Tibial nerve (tissue), 3 donors: ENCODE data around the gene TSPAN32.

Experiments used
- CTCF ChIP-seq, 5 experiments: fragments of 200-600 bp in 3 of 5; fragments of 450-650 bp in 2 of 5; sonication (generic) in 3 of 5; IDR thresholded peaks; one replicate each; pipeline ENCODE4 v1.5.1; 2016 to 2019; ENCODE audit warnings: antibody characterized with exemption in 5 of 5, mild to moderate bottlenecking in 3 of 5, moderate library complexity in 2 of 5
- POLR2A ChIP-seq, 2 donors: fragments of 450-650 bp; IDR thresholded peaks; one replicate each; pipeline ENCODE4 v1.6.1; 2017; ENCODE audit warnings: antibody characterized with exemption in 2 of 2, mild to moderate bottlenecking in 2 of 2, moderate library complexity in 2 of 2

GRCh38 chr11:2305140-2305778 is 3.4 kb downstream of the TSPAN32 start:
- TF ChIP-seq CTCF (IDR thresholded peaks at IDR 0.05) (peak; percentile 84 to 99 (median 95)), POLR2A (IDR thresholded peaks at IDR 0.05) (no peak)
